Jurkat, Clone E6-1 (cell line): ENCODE data around the gene CTIF.

Source experiments
- DNase-seq: peaks from one replicate; pipeline ENCODE4 v3.0.0-alpha.2; 2011; ENCODE audit warnings: low read depth, low spot score
- H3K4me3 ChIP-seq: 2 replicates; pipeline ENCODE4 v1.5.1; 2011; ENCODE audit warnings: mild to moderate bottlenecking, low read length, control low read depth, moderate library complexity

Gene CTIF

GRCh38 chr18:48769006-48769636, 230.3 kb downstream of the CTIF start:
- DNase-seq, result no peak
- no peak overlapping the region for H3K4me3 ChIP-seq

DNA sequence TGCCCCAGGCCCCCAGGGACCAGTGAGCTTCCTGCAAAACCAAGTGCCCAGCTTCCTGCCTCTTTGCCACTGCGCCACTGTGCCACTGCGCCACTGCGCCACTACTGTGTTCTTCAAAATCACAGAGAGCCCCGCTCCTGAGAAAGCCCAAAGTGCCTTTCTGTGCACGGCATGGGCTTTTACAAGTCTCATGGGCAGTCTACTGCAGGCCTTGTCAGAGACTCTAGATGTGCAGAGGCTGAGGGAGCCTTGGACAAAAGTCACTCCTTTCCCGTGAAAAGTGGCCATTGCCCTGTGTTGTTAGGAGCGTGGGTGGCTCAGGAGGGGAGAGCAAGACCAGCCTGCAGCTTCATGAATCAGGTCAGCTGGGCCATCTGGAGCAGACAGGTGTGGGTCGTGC, 231.4 kb downstream of the CTIF start:
- DNase-seq, result no peak
- no peak overlapping the region for H3K4me3 ChIP-seq

- no peak overlapping the region for H3K4me3 ChIP-seq
Measured at GRCh38 chr18:48771641-48772375, 233.0 kb downstream of the CTIF start.

GRCh38 chr18:48772457-48772856, 233.6 kb downstream of the CTIF start:
- DNase-seq, result no peak
- no peak overlapping the region for H3K4me3 ChIP-seq

More at GRCh38 chr18:48771641-48772375, 233.0 kb downstream of the CTIF start:
- no peak for DNase-seq

DNA sequence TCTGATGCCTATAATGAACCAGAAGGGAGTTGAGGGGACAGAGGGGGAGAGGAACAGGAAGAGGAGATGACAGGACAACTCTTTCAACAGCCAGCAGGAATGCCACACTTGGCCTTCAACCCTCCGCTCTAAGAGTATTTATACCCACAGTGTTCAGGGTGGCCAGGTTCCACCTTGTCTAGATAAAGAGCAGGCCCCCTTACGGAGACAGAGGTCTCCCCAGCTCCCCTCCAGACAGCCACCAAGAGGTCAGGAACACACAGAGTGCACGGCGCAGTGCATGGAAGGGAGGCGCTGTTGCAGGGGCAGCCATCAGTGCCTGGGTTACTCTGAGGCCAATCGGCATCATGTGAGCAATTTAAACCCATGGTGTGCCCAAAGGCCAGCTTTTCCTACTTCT, 235.0 kb downstream of the CTIF start:
- DNase-seq, result no peak
- no peak overlapping the region for H3K4me3 ChIP-seq

- DNase-seq, result no peak
Measured at GRCh38 chr18:48774941-48775340, 236.1 kb downstream of the CTIF start.

DNA sequence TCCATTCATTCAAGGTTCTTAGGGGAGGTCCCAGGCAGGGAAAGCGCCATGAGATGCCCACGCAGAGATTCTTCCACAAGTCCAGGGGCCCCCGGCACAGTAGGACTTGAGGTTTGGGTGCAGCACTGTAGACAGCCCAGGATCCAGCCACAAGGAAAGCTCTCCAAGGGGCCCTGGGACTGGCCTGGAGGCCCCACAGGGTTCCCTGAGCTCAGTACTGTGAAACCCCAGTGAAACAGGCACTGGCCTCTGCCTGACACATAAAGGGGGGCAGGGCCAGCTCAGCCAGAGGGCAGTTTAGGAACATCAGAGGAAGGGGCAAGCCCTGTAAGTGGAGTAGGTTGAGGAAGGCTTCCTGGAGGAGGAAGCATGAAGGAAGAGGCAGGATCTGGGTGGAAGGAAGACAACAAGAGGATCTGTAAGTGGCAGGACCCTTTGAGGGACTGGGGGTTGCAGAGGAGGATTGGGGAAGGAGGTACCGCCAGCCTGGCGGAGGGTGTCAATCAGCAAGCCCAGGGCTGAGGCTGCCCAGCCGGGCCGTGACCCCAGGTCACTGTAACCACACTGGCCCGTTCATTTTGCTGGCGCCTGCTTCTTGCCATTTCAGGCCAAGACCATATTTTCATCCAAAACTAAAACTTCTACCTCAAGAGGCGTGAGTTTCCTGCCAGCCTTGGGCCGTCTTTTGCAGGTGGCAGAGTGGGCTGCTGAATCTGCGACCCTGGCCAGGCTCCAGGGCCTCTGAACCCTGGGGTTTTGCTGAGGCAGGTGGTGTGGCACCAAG, 236.7 kb downstream of the CTIF start:
- no peak overlapping the region for H3K4me3 ChIP-seq
- DNase-seq, result no peak

More at GRCh38 chr18:48774941-48775340, 236.1 kb downstream of the CTIF start:
- H3K4me3 ChIP-seq, result no peak overlapping the region

DNA sequence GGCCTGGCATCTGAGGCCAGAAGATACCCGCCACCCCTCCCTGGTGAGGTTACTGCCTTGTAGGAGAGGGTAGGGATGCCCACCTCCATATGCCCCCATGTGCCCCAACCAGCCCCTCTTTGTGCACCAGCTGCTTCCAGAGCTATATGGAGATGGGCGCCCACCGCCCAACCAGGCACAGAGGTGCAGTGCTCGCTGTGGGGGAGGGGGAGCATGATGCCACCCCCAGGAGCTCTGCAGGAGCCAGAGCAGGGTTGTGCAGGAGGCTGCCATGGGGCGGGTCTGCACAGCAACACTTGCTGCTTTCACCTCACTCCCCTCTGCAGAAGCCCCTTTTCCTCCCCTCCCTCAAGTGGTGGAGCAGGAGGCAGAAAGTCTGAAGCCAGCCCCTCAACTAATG, 237.3 kb downstream of the CTIF start:
- H3K4me3 ChIP-seq, result no peak overlapping the region
- no peak for DNase-seq

- no peak overlapping the region for H3K4me3 ChIP-seq
Measured at GRCh38 chr18:48776641-48777025, 237.8 kb downstream of the CTIF start.

DNA sequence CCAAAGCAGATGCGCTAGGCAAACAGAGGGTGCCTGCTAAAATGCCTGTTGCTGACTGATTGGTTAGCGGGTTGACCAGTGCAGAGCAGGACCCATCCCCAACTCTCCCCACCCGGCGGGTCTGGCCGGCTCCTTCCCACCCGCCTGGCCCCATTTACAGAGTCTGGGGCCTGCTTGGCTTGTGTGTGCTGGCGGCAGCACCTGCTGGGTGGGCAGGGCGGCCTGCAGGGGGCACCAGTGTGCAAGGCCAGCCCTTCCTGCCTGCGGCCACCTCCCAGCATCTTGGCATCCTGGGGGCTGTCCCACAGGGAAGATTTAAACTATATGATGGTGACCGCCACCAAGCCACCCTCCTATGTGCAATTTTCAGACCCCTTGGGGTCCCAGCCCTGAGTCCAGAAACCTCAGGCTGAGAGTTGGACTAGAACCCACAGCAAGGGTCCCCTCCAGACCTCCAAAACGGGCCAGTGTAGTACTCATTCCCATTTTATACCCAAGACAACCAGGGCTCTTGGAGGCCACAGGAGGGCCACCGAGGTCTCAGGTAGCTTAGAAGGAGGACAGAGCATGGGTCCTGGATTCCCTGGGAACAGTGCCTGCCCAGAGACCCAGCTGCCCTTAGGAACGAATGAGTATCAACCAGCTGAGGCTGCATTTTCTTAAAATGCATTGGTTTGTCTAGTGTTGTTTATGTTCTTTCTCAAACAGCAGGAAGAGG, 238.4 kb downstream of the CTIF start:
- no peak overlapping the region for H3K4me3 ChIP-seq
- no peak for DNase-seq

More at GRCh38 chr18:48776641-48777025, 237.8 kb downstream of the CTIF start:
- DNase-seq, result no peak

GRCh38 chr18:48777744-48778116, 238.9 kb downstream of the CTIF start:
- DNase-seq, result no peak
- H3K4me3 ChIP-seq, result no peak overlapping the region

GRCh38 chr18:48778344-48779011, 239.6 kb downstream of the CTIF start:
- DNase-seq, result no peak

GRCh38 chr18:48779462-48779861, 240.6 kb downstream of the CTIF start:
- DNase-seq, result no peak
- no peak overlapping the region for H3K4me3 ChIP-seq

More at GRCh38 chr18:48778344-48779011, 239.6 kb downstream of the CTIF start:
- H3K4me3 ChIP-seq, result no peak overlapping the region

GRCh38 chr18:48780201-48780912, 241.5 kb downstream of the CTIF start:
- no peak for DNase-seq
- no peak overlapping the region for H3K4me3 ChIP-seq

DNA sequence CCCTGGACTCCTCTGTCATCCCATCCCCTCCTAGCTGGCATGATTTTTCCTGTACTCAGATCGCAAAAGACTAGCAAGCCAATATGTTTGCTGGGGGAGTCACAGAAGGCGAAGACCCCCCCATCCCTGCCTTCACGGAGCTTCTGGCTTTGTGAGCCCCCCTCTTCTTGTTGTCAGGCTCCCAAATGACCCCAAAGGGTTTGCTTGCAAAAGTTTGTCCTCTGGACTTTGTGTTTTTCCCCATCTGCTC, 242.0 kb downstream of the CTIF start:
- no peak for DNase-seq
- H3K4me3 ChIP-seq, result no peak overlapping the region

DNA sequence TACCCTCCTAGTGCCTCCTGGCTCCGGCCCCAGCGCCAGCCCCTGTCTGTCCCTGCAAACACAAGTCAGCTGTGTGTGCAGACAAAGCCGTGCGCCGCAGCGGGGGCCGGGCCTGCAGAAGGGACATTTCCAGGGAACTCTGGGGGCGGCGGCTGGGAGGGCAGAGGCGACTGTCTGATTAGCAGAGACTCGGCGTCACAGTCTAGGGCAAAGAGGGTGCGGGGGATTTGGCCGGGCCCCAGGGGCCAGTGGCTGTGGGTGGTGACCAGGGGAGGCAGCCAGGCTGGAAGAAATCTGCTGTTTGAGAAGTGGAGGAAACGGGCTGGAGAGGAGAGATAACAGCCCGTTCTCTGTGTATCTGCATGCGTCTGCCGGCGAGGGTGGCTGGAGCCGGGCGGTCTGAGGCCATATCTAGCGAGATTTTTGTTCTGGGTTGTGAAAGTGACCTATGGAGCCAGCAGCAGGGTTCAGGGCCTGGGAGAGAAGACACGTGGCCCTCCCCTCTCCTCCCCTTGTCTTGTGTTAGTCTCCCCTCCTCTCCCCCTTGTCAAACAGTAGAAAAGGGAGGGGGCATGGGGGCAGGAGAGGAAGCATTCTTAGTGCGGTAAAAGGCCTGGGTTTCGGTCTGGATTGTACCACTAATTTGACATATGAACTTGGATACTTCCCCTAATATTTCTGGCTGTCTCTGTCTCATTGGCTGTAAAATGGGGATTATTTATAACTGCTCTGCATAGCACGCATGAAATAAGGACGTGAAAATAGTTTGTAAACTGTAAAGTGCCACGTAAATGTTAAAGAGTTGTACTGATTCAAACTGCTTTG, 242.5 kb downstream of the CTIF start:
- DNase-seq, result no peak
- no peak overlapping the region for H3K4me3 ChIP-seq

DNA sequence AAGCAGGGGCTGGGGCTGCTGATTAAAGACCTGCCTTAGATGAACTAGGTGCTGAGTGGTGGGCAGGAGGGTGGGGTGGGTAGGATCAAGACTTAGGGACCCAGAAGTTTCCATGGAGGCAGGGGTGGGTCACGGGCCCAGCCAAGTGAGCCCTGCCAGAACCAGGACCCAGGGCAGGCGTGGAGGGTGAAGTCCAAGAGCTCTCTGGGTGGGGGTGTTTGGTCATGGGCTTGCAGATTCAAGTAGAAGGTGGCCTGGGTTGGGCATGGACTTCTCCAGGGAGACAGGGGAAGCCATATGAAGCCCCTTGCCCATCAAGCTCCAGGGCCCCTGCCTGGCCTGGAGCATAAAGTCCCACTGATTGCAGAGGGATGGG, 243.1 kb downstream of the CTIF start:
- no peak overlapping the region for H3K4me3 ChIP-seq
- no peak for DNase-seq

- H3K4me3 ChIP-seq, result no peak overlapping the region
- DNase-seq, result no peak
Measured at GRCh38 chr18:48782381-48782861, 243.6 kb downstream of the CTIF start.
